Astrocyte (in vitro differentiated cells and primary cell): ENCODE data around the gene BICD1. TPM values are rescaled to one million over a fixed set of nuclear protein-coding genes. Genes with fewer than 3 reads are reported as not detected.

ENCODE experiments used
- DNase-seq: peaks from one replicate; pipeline ENCODE4 v3.0.0-alpha.2; 2010; ENCODE audit warnings: low read depth
- FAIRE-seq: peaks from 2 replicates; lab custom pipeline; 2011; peaks lifted over from hg19 to GRCh38; lab: Jason Lieb, UNC
- H2AFZ ChIP-seq: 2 replicates; pipeline ENCODE4 v1.6.0; 2012; ENCODE audit warnings: low read depth, low read length, inconsistent platforms
- H3K27ac ChIP-seq: 2 replicates; pipeline ENCODE4 v1.5.1; 2011; ENCODE audit warnings: low read depth, low read length, inconsistent platforms
- H3K27me3 ChIP-seq: 2 replicates; pipeline ENCODE4 v1.6.0; 2011; ENCODE audit warnings: low read length, inconsistent platforms; ENCODE audit not compliant: insufficient read depth
- H3K36me3 ChIP-seq: 2 replicates; pipeline ENCODE4 v1.5.1; 2011; ENCODE audit warnings: low read length, inconsistent platforms; ENCODE audit not compliant: insufficient read depth
- H3K4me1 ChIP-seq: 2 replicates; pipeline ENCODE4 v1.5.1; 2011; ENCODE audit warnings: low read length, inconsistent platforms; ENCODE audit not compliant: insufficient read depth
- H3K4me2 ChIP-seq: 2 replicates; pipeline ENCODE4 v1.6.0; 2012; ENCODE audit warnings: low read length, inconsistent platforms
- H3K4me3 ChIP-seq: 2 replicates; pipeline ENCODE4 v1.5.1; 2011; ENCODE audit warnings: low read depth, mild to moderate bottlenecking, low read length, inconsistent platforms; ENCODE audit not compliant: insufficient read depth
- H3K79me2 ChIP-seq: 2 replicates; pipeline ENCODE4 v1.6.0; 2012; ENCODE audit warnings: mild to moderate bottlenecking, low read length, inconsistent platforms; ENCODE audit not compliant: insufficient read depth
- H3K9ac ChIP-seq: 2 replicates; pipeline ENCODE4 v1.6.0; 2012; ENCODE audit warnings: mild to moderate bottlenecking, low read length, inconsistent platforms
- H3K9me3 ChIP-seq: 2 replicates; pipeline ENCODE4 v1.5.1; 2012; ENCODE audit warnings: low read depth, mild to moderate bottlenecking, low read length, inconsistent platforms; ENCODE audit not compliant: insufficient read depth
- H4K20me1 ChIP-seq: 2 replicates; pipeline ENCODE4 v1.6.0; 2012; ENCODE audit warnings: low read length, inconsistent platforms; ENCODE audit not compliant: insufficient read depth
- H3K27ac Mint-ChIP-seq: one replicate; pipeline ENCODE4 v1.8.0; 2021; ENCODE audit warnings: mild to moderate bottlenecking, mixed read lengths; ENCODE audit not compliant: unreplicated experiment
- H3K27me3 Mint-ChIP-seq: one replicate; pipeline ENCODE4 v1.8.0; 2021; ENCODE audit warnings: low read depth, mixed read lengths; ENCODE audit not compliant: unreplicated experiment
- H3K36me3 Mint-ChIP-seq: one replicate; pipeline ENCODE4 v1.8.0; 2021; ENCODE audit warnings: low read depth, mixed read lengths; ENCODE audit not compliant: unreplicated experiment
- H3K4me1 Mint-ChIP-seq: one replicate; pipeline ENCODE4 v1.8.0; 2021; ENCODE audit warnings: low read depth, mixed read lengths; ENCODE audit not compliant: unreplicated experiment
- H3K4me3 Mint-ChIP-seq: one replicate; pipeline ENCODE4 v1.8.0; 2021; ENCODE audit warnings: mild to moderate bottlenecking, moderate library complexity, mixed read lengths; ENCODE audit not compliant: unreplicated experiment
- H3K9me3 Mint-ChIP-seq: one replicate; pipeline ENCODE4 v1.8.0; 2021; ENCODE audit warnings: mild to moderate bottlenecking, mixed read lengths; ENCODE audit not compliant: unreplicated experiment
- EZH2 ChIP-seq: IDR thresholded peaks from 2 replicates; pipeline ENCODE4 v1.6.1; 2012; ENCODE audit warnings: mild to moderate bottlenecking, low read length, inconsistent platforms; ENCODE audit not compliant: insufficient read depth
- total RNA-seq: library from RNA; stranded (reverse); gene quantifications from 2 replicates; pipeline ENCODE4 v1.2.1, GENCODE V29; 2021
- TF ChIP-seq, protein P1 (sequence below): IDR thresholded peaks from 2 replicates; pipeline ENCODE4 v1.5.1; 2011; ENCODE audit warnings: low read depth, mild to moderate bottlenecking, inconsistent platforms, low read length, moderate library complexity; ENCODE audit not compliant: insufficient read depth

The BICD1 gene
- total RNA-seq, 1 donor from 2014 or later, result 28.7 TPM

DNA sequence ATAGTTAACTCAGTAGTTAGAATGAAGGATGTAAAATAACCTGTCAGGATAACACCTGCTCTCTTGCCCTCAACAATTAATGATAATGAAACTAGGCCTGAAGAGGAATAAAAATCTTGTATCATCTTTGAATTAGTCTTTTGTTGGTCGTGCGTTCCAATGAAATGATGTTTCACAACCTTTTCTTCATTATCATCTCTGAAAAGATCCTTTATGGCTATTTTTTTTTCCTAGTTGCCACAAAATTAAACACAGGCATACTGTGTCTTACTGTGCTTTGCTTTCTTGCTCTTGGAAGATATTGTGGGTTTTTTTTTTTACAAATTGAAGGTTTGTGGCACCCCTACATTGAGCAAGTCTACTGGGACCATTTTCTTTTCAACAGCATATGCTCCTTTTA is 128.6 kb downstream of the BICD1 start:
- H3K27ac ChIP-seq, result no peak overlapping the region
- peaks cover 27% of the 10 kb centered on the region for H4K20me1 ChIP-seq
- H3K27me3 ChIP-seq, result no peaks in the 10 kb centered on the region
- TF ChIP-seq, protein P1, sequence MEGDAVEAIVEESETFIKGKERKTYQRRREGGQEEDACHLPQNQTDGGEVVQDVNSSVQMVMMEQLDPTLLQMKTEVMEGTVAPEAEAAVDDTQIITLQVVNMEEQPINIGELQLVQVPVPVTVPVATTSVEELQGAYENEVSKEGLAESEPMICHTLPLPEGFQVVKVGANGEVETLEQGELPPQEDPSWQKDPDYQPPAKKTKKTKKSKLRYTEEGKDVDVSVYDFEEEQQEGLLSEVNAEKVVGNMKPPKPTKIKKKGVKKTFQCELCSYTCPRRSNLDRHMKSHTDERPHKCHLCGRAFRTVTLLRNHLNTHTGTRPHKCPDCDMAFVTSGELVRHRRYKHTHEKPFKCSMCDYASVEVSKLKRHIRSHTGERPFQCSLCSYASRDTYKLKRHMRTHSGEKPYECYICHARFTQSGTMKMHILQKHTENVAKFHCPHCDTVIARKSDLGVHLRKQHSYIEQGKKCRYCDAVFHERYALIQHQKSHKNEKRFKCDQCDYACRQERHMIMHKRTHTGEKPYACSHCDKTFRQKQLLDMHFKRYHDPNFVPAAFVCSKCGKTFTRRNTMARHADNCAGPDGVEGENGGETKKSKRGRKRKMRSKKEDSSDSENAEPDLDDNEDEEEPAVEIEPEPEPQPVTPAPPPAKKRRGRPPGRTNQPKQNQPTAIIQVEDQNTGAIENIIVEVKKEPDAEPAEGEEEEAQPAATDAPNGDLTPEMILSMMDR, result no peak
- no peak for TF ChIP-seq EZH2
- no peak overlapping the region for H3K4me3 ChIP-seq
- no peak for FAIRE-seq
- no peak overlapping the region for H2AFZ ChIP-seq
- no peak overlapping the region for H3K4me2 ChIP-seq
- no peaks in the 10 kb centered on the region for H3K27me3 Mint-ChIP-seq
- DNase-seq, result no peak
- peaks cover 10% of the 10 kb centered on the region for H3K36me3 Mint-ChIP-seq
- no peaks in the 10 kb centered on the region for H3K9me3 ChIP-seq
- H3K4me1 Mint-ChIP-seq, result peaks cover 2% of the 10 kb centered on the region
- no peak overlapping the region for H3K27ac Mint-ChIP-seq
- peaks cover 32% of the 10 kb centered on the region for H3K79me2 ChIP-seq
- peaks cover 2% of the 10 kb centered on the region for H3K4me1 ChIP-seq
- no peaks in the 10 kb centered on the region for H3K36me3 ChIP-seq
- peaks cover 4% of the 10 kb centered on the region for H3K9me3 Mint-ChIP-seq
- H3K4me3 Mint-ChIP-seq, result no peak overlapping the region
- H3K9ac ChIP-seq, result no peak overlapping the region

DNA sequence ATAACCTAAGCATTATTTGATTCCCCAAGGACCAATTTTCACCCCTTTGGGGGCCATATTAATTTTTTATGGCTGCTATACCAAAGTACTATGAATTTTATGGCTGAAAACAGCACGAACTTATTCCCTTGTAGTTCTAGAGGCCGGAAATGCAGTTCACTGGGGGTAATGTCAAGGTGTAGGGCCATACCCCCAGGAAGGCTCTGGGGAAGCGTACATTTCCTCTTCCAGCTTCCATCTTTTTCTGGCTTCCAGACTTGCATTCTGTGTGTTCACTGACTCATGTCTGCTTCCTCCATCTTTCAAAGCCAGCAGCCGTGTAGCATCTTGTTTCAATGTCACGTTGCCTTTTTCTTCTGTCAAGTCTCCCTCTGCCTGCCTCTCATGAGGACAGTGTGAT is 133.5 kb downstream of the BICD1 start:
- Histone ChIP-seq H3K79me2 (peaks cover 44% of the 10 kb centered on the region), H3K9ac (no peak overlapping the region), H3K4me1 (peaks cover 6% of the 10 kb centered on the region), H2AFZ (no peak overlapping the region), H3K4me2 (peak overlapping the region; percentile 23), H4K20me1 (peaks cover 22% of the 10 kb centered on the region), H3K36me3 (no peaks in the 10 kb centered on the region), H3K27me3 (no peaks in the 10 kb centered on the region), H3K27ac (no peak overlapping the region), H3K4me3 (no peak overlapping the region), H3K9me3 (no peaks in the 10 kb centered on the region)
- TF ChIP-seq, protein P1, result no peak
- no peak for TF ChIP-seq EZH2
- DNase-seq (no peak), FAIRE-seq (no peak)
- Mint-ChIP-seq H3K4me1 (peaks cover 9% of the 10 kb centered on the region), H3K27ac (peak overlapping the region; percentile 36), H3K4me3 (no peak overlapping the region), H3K36me3 (peaks cover 10% of the 10 kb centered on the region), H3K9me3 (peaks cover 4% of the 10 kb centered on the region), H3K27me3 (no peaks in the 10 kb centered on the region)

DNA sequence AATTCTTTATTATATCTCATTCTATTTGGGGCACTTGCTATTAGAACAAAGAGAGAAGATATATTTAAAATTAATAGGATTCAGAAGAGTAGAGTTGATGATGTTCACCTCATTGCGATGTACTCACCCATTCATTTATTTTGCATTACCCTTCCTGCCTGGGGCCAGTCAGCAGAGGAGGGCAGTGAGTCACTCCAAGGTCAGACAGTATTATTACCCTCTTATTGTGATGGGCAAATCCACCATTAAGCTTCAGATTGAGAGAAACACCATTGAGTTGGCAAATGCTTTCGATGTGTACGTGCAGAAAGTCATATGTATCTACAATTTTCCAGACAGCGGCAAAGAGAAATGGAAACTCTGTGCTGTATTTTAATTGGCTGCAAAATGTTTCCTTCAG is 134.2 kb downstream of the BICD1 start:
- Histone ChIP-seq H2AFZ (no peak overlapping the region), H3K27ac (no peak overlapping the region), H3K9ac (no peak overlapping the region), H3K79me2 (peaks cover 46% of the 10 kb centered on the region), H3K9me3 (no peaks in the 10 kb centered on the region), H3K36me3 (no peaks in the 10 kb centered on the region), H3K4me1 (peaks cover 6% of the 10 kb centered on the region), H3K4me2 (no peak overlapping the region), H3K27me3 (no peaks in the 10 kb centered on the region), H3K4me3 (no peak overlapping the region), H4K20me1 (peaks cover 19% of the 10 kb centered on the region)
- Mint-ChIP-seq H3K4me3 (no peak overlapping the region), H3K9me3 (peaks cover 4% of the 10 kb centered on the region), H3K27me3 (no peaks in the 10 kb centered on the region), H3K36me3 (peaks cover 10% of the 10 kb centered on the region), H3K27ac (no peak overlapping the region), H3K4me1 (peaks cover 9% of the 10 kb centered on the region)
- FAIRE-seq, result no peak
- no peak for TF ChIP-seq EZH2
- TF ChIP-seq, protein P1, result no peak
- peak; percentile 44 for DNase-seq
